ENCODE data around the gene PEX11B.

PEX11B gene

DNA sequence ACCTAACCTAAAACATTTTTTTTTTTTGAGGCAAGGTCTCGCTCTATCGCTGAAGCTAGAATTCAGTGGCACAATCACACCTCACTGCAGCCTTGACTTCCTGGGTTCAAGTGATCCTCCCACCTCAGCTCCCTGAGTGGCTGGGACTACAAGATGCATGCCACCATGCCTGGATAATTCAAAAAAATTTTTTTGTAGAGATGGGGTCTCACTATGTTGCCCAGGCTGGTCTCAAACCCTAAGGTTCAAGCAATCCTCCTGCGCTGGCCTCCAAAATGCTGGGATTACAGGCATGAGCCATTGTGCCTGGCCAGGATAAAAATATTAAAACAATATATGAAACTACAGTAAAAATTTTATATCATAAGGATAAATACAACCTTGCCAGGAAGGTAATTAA lies 34.4 kb upstream of the PEX11B start:
- TF ChIP-seq, protein P1, sequence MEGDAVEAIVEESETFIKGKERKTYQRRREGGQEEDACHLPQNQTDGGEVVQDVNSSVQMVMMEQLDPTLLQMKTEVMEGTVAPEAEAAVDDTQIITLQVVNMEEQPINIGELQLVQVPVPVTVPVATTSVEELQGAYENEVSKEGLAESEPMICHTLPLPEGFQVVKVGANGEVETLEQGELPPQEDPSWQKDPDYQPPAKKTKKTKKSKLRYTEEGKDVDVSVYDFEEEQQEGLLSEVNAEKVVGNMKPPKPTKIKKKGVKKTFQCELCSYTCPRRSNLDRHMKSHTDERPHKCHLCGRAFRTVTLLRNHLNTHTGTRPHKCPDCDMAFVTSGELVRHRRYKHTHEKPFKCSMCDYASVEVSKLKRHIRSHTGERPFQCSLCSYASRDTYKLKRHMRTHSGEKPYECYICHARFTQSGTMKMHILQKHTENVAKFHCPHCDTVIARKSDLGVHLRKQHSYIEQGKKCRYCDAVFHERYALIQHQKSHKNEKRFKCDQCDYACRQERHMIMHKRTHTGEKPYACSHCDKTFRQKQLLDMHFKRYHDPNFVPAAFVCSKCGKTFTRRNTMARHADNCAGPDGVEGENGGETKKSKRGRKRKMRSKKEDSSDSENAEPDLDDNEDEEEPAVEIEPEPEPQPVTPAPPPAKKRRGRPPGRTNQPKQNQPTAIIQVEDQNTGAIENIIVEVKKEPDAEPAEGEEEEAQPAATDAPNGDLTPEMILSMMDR (IDR thresholded peaks at IDR 0.05; ENCODE audit: insufficient read depth, low read depth, low read length, missing control alignments): no peak
- no peak overlapping the region for H3K4me3 ChIP-seq (ENCODE audit: low read depth, low read length)
- no peak for DNase-seq (ENCODE audit: low read depth)

DNA sequence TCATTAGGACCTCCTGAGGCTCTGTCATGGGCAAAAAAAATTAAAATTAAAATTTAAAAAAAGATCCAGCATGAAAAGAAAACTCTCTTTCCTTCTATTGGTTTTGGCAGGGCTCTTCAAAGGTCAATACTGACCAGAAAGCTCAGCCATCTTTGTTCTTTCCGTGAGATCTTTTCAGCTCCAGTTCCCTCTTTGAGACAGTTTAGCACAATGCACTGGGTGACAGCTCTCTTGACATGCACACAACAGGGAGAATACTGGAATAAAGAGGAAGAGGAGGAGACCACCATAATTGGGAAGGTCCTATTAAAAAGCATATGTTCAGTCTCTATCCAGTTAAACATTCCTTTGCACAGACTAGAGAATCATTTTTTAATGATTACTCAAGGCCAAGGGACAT lies 33.0 kb upstream of the PEX11B start:
- no peak for DNase-seq (ENCODE audit: low read depth)
- H3K4me3 ChIP-seq (ENCODE audit: low read depth, low read length): no peak overlapping the region
- TF ChIP-seq, protein P1 (IDR thresholded peaks at IDR 0.05; ENCODE audit: insufficient read depth, low read depth, low read length, missing control alignments): no peak

DNA sequence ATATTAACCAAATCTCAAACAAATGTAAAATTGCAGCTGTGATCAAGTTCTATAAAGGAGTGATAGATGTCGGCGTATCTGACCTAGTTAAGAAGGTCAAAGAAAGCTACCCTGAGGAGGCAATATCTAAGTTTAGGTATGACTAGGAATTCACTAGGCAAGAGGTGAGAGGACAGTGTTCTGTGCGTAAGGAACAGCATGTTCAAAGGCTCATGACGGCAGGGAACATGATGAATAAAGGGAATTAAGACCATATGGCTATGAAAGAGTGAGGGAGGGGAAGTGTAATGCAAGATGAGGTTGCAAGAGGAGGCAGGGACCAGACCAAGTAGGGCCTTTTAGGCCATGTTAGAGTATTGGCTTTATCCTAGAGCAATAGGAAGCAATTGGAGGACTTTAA lies 30.7 kb upstream of the PEX11B start:
- TF ChIP-seq, protein P1 (IDR thresholded peaks at IDR 0.05; ENCODE audit: insufficient read depth, low read depth, low read length, missing control alignments): no peak
- no peak overlapping the region for H3K4me3 ChIP-seq (ENCODE audit: low read depth, low read length)
- DNase-seq (ENCODE audit: low read depth): no peak

DNA sequence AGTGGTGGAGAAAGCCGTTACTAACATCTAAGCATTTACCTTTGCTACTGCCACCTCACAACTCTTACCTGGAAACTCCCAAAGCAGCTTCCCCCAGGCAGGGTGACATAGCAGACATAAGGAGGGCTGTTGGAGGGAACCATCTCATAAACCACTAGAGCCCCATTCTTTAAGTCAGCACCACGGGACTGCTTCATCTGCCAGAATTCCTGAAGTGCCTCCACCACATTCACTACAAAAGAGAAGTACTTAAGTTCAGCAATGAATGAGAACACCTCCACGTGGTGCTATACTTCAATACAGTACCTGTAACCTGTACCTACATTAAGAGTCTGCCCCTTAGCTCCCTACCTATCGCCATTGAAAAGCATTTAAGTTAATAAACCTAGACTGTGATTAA lies 29.0 kb upstream of the PEX11B start:
- no peak for DNase-seq (ENCODE audit: low read depth)
- no peak overlapping the region for H3K4me3 ChIP-seq (ENCODE audit: low read depth, low read length)
- TF ChIP-seq, protein P1 (IDR thresholded peaks at IDR 0.05; ENCODE audit: insufficient read depth, low read depth, low read length, missing control alignments): no peak

DNA sequence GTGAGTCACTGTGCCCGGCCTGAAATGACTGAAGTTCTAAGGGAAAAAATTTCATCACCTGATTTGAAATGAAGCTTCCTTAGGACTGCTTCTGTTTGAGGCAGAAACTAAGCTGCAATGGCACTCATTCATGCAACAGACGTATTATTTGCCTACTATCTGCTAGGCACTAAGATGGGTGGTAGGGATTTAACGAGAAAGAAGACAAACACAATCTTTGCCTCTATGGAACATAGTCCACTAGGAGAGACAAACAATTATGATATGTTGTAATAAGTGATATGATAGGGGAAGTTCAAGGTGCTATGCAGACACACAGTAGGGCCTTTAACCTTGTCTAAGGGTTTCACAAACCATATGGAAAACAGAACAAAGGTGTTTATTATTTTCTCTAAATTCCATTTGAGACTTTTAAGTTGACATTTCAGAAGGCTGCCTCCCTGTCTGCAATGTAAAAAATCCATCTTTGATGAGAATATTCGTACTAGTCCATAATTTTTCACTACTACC lies 28.0 kb upstream of the PEX11B start:
- no peak overlapping the region for H3K4me3 ChIP-seq (ENCODE audit: low read depth, low read length)
- TF ChIP-seq, protein P1 (IDR thresholded peaks at IDR 0.05; ENCODE audit: insufficient read depth, low read depth, low read length, missing control alignments): no peak
- DNase-seq (ENCODE audit: low read depth): no peak

DNA sequence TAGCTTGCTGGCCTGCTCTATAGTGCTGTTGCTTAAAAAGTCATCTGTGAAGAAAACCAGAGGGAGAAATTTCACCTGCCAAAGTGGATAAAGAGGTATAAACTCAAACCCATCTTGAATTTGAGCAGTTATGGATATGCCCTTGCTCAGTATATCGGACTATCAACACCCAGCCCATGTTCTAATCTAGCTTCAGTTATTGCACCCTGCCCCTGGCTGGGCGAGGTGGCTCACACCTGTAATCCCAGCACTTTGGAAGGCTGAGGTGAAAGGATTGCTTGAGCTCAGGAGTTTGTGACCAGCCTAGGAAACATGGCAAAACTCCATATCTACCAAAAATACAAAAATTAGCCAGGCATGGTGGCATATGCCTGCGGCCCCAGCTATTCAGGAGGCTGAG lies 26.0 kb upstream of the PEX11B start:
- no peak overlapping the region for H3K4me3 ChIP-seq (ENCODE audit: low read depth, low read length)
- DNase-seq (ENCODE audit: low read depth): no peak

DNA sequence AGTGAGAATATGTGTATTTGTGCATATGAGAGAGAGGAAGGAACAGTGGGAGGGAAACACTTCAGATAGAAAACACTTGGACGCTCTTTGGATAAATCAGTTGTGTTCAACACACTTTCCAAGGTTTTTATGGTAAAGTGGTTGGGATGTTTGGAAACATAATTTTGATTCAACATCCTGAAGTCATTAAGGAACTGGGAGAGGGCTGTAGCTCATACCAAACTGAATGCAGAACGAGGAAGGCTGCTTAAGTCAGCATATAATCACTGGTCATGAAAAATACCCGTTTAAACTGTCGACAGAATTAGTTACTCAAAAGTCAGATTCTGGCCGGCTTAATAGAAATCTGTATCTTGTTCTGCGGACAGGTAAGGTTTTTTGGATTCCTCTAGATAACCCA lies 24.4 kb upstream of the PEX11B start:
- TF ChIP-seq, protein P1 (IDR thresholded peaks at IDR 0.05; ENCODE audit: insufficient read depth, low read depth, low read length, missing control alignments): no peak
- DNase-seq (ENCODE audit: low read depth): no peak
- no peak overlapping the region for H3K4me3 ChIP-seq (ENCODE audit: low read depth, low read length)

More for the DNA sequence above, 26.0 kb upstream of the PEX11B start:
- TF ChIP-seq, protein P1 (IDR thresholded peaks at IDR 0.05; ENCODE audit: insufficient read depth, low read depth, low read length, missing control alignments): no peak

All from GM12865 (cell line).